ENCODE results near the gene TMIGD2.

Gene TMIGD2

GRCh38 chr19:4301590-4302242, 473 bp downstream of the TMIGD2 start:
- CTCF ChIA-PET = interaction anchor here (1.6 kb wide), 1 partner anchor 50 kb away, joined by 5 read pairs; no protein-coding TSS in a partner anchor
- DNase-seq (ENCODE audit: extremely low spot score) = no peak
- TF ChIP-seq ARNT (IDR thresholded peaks at IDR 0.05) (no peak), FOXM1 (IDR thresholded peaks at IDR 0.05; ENCODE audit: borderline replicate concordance) (no peak), FOXA1 (IDR thresholded peaks at IDR 0.05) (no peak), LEF1 (IDR thresholded peaks at IDR 0.05; ENCODE audit: borderline replicate concordance) (no peak), SP1 (IDR thresholded peaks at IDR 0.05) (no peak), BHLHE40 (IDR thresholded peaks at IDR 0.05; ENCODE audit: borderline replicate concordance) (no peak), ELF4 (IDR thresholded peaks at IDR 0.05) (no peak), FOXK2 (IDR thresholded peaks at IDR 0.05) (no peak), HDGF (IDR thresholded peaks at IDR 0.05; ENCODE audit: borderline replicate concordance) (no peak), ZNF384 (IDR thresholded peaks at IDR 0.05) (no peak), SUZ12 (IDR thresholded peaks at IDR 0.05) (no peak), L3MBTL2 (conservative IDR thresholded peaks at IDR 0.05) (no peak), CTBP1 (IDR thresholded peaks at IDR 0.05; ENCODE audit: borderline replicate concordance) (no peak), TARDBP (IDR thresholded peaks at IDR 0.05) (no peak), NFRKB (IDR thresholded peaks at IDR 0.05) (no peak)
- TF ChIP-seq, protein P1, sequence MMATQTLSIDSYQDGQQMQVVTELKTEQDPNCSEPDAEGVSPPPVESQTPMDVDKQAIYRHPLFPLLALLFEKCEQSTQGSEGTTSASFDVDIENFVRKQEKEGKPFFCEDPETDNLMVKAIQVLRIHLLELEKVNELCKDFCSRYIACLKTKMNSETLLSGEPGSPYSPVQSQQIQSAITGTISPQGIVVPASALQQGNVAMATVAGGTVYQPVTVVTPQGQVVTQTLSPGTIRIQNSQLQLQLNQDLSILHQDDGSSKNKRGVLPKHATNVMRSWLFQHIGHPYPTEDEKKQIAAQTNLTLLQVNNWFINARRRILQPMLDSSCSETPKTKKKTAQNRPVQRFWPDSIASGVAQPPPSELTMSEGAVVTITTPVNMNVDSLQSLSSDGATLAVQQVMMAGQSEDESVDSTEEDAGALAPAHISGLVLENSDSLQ (IDR thresholded peaks at IDR 0.05) = no peak
- POLR2A ChIA-PET = interaction anchor here (1.0 kb wide), 1 partner anchor 41 kb away, joined by 3 read pairs; no protein-coding TSS in a partner anchor

GRCh38 chr19:4300589-4300988, 1.6 kb downstream of the TMIGD2 start:
- no peak for DNase-seq (ENCODE audit: extremely low spot score)
- TF ChIP-seq HDGF (IDR thresholded peaks at IDR 0.05; ENCODE audit: borderline replicate concordance) = no peak
- no peak for TF ChIP-seq CTBP1 (IDR thresholded peaks at IDR 0.05; ENCODE audit: borderline replicate concordance)
- TF ChIP-seq SUZ12 (IDR thresholded peaks at IDR 0.05) = no peak
- no peak for TF ChIP-seq SP1 (IDR thresholded peaks at IDR 0.05)
- TF ChIP-seq LEF1 (IDR thresholded peaks at IDR 0.05; ENCODE audit: borderline replicate concordance) = no peak
- TF ChIP-seq, protein P1 (IDR thresholded peaks at IDR 0.05) = no peak
- TF ChIP-seq FOXA1 (IDR thresholded peaks at IDR 0.05) = no peak
- POLR2A ChIA-PET = no interaction called here
- CTCF ChIA-PET = no interaction called here

GRCh38 chr19:4298810-4299550, 3.2 kb downstream of the TMIGD2 start:
- no peak for DNase-seq (ENCODE audit: extremely low spot score)
- CTCF ChIA-PET = interaction anchor here (1.0 kb wide), 1 partner anchor 32 kb away, joined by 6 read pairs; no protein-coding TSS in a partner anchor
- POLR2A ChIA-PET = no interaction called here
- TF ChIP-seq FOXA1 (IDR thresholded peaks at IDR 0.05) (no peak), TARDBP (IDR thresholded peaks at IDR 0.05) (no peak), FOXK2 (IDR thresholded peaks at IDR 0.05) (no peak), FOXM1 (IDR thresholded peaks at IDR 0.05; ENCODE audit: borderline replicate concordance) (no peak), L3MBTL2 (conservative IDR thresholded peaks at IDR 0.05) (no peak), NFRKB (IDR thresholded peaks at IDR 0.05) (no peak), SP1 (IDR thresholded peaks at IDR 0.05) (no peak), LEF1 (IDR thresholded peaks at IDR 0.05; ENCODE audit: borderline replicate concordance) (no peak), ZNF384 (IDR thresholded peaks at IDR 0.05) (no peak), BHLHE40 (IDR thresholded peaks at IDR 0.05; ENCODE audit: borderline replicate concordance) (no peak), HDGF (IDR thresholded peaks at IDR 0.05; ENCODE audit: borderline replicate concordance) (no peak), ELF4 (IDR thresholded peaks at IDR 0.05) (no peak), CTBP1 (IDR thresholded peaks at IDR 0.05; ENCODE audit: borderline replicate concordance) (no peak), SUZ12 (IDR thresholded peaks at IDR 0.05) (no peak)
- TF ChIP-seq, protein P1 (IDR thresholded peaks at IDR 0.05) = no peak

- POLR2A ChIA-PET = no interaction called here
- TF ChIP-seq ELF4 (IDR thresholded peaks at IDR 0.05) (no peak), FOXM1 (IDR thresholded peaks at IDR 0.05; ENCODE audit: borderline replicate concordance) (no peak), FOXA1 (IDR thresholded peaks at IDR 0.05) (no peak)
- CTCF ChIA-PET = interaction anchor here (0.5 to 1.0 kb wide), 2 partner anchors 11 to 32 kb away, joined by 3 to 6 read pairs; no protein-coding TSS in a partner anchor
- DNase-seq (ENCODE audit: extremely low spot score) = no peak
These were observed 4.0 kb downstream of the TMIGD2 start for GRCh38 chr19:4297901-4298809.

- TF ChIP-seq, protein P1 (IDR thresholded peaks at IDR 0.05) = no peak
- TF ChIP-seq CTBP1 (IDR thresholded peaks at IDR 0.05; ENCODE audit: borderline replicate concordance) (no peak), SP1 (IDR thresholded peaks at IDR 0.05) (no peak), BHLHE40 (IDR thresholded peaks at IDR 0.05; ENCODE audit: borderline replicate concordance) (no peak), FOXA1 (IDR thresholded peaks at IDR 0.05) (no peak), ZNF384 (IDR thresholded peaks at IDR 0.05) (no peak), HDGF (IDR thresholded peaks at IDR 0.05; ENCODE audit: borderline replicate concordance) (no peak), SUZ12 (IDR thresholded peaks at IDR 0.05) (no peak), TARDBP (IDR thresholded peaks at IDR 0.05) (no peak), LEF1 (IDR thresholded peaks at IDR 0.05; ENCODE audit: borderline replicate concordance) (no peak)
- ChIA-PET POLR2A (interaction anchor here (1.6 kb wide), 1 partner anchor 47 kb away, joined by 7 read pairs; the partner anchor contains the start of gene MPND), CTCF (interaction anchor here (1.2 kb wide), 1 partner anchor 29 kb away, joined by 6 read pairs; no protein-coding TSS in a partner anchor)
- DNase-seq (ENCODE audit: extremely low spot score) = no peak
These were observed 6.0 kb downstream of the TMIGD2 start for GRCh38 chr19:4295972-4296771.
